PC-3 (cell line): Measurements from ENCODE around the gene STAU1. TPM values are rescaled to one million over a fixed set of nuclear protein-coding genes. Genes with fewer than 3 reads are reported as not detected.

Experiments used
- ATAC-seq: fragments of 200-7000 bp; cut with Tn5 transposase; 2 replicates; pipeline ENCODE4 v1.9.1; 2020; ENCODE audit warnings: mild to moderate bottlenecking, moderate library complexity
- BruUV-seq: library from RNA; stranded (reverse); fragments of 400-500 nt; replicated peaks from 2 replicates; lab custom pipeline; 2021; lab: Mats Ljungman, UMichigan
- CTCF ChIA-PET: fragments of 300-600 bp; sonication (Branson Sonifier 250); formaldehyde crosslinking; loops from one replicate; lab custom pipeline; 2022; ENCODE audit warnings: antibody characterized with exemption; lab: Charles Lee
- POLR2A ChIA-PET: fragments of 300-600 bp; sonication (Branson Sonifier 250); formaldehyde crosslinking; loops from one replicate; lab custom pipeline; 2022; ENCODE audit warnings: antibody characterized with exemption; ENCODE audit not compliant: unreplicated experiment; lab: Charles Lee
- DNase-seq: peaks from one replicate; pipeline ENCODE4 v3.0.0-alpha.2; 2015
- H2AFZ ChIP-seq: fragments of 300-600 bp; sonication (generic); 2 replicates; pipeline ENCODE4 v1.6.0; 2016; ENCODE audit warnings: antibody characterized with exemption, low read length
- H3F3A ChIP-seq: fragments of 300-600 bp; sonication (generic); one replicate; pipeline ENCODE4 v1.6.0; 2017; ENCODE audit warnings: antibody characterized with exemption, low read length, control low read depth, mild to moderate bottlenecking; ENCODE audit not compliant: unreplicated experiment
- H3K27ac ChIP-seq: fragments of 300-600 bp; sonication (generic); 2 replicates; pipeline ENCODE4 v1.5.1; 2016; ENCODE audit warnings: mild to moderate bottlenecking, low read length
- H3K27me3 ChIP-seq: fragments of 300-600 bp; sonication (generic); 2 replicates; pipeline ENCODE4 v1.6.1; 2016; ENCODE audit warnings: low read length, mixed read lengths
- H3K36me3 ChIP-seq: fragments of 300-600 bp; sonication (generic); 2 replicates; pipeline ENCODE4 v1.6.1; 2016; ENCODE audit warnings: low read depth, mixed run types, low read length, mixed read lengths
- H3K4me1 ChIP-seq: fragments of 300-600 bp; sonication (generic); 2 replicates; pipeline ENCODE4 v1.5.1; 2016; ENCODE audit warnings: low read length; ENCODE audit not compliant: insufficient read depth
- H3K4me2 ChIP-seq: fragments of 300-600 bp; sonication (generic); 2 replicates; pipeline ENCODE4 v1.6.0; 2016; ENCODE audit warnings: low read length
- H3K4me3 ChIP-seq: fragments of 300-600 bp; sonication (generic); 2 replicates; pipeline ENCODE4 v1.5.1; 2016; ENCODE audit warnings: mild to moderate bottlenecking, low read length, mixed read lengths
- H3K79me2 ChIP-seq: fragments of 300-600 bp; sonication (generic); 2 replicates; pipeline ENCODE4 v1.6.1; 2017; ENCODE audit warnings: low read length, mixed read lengths
- H3K9ac ChIP-seq: fragments of 300-600 bp; sonication (generic); 2 replicates; pipeline ENCODE4 v1.6.0; 2016; ENCODE audit warnings: mild to moderate bottlenecking, low read length
- H3K9me2 ChIP-seq: fragments of 300-600 bp; sonication (generic); replicated peaks from 2 replicates; pipeline ENCODE4 v1.6.1; 2016; ENCODE audit warnings: mixed run types, low read length, mixed read lengths
- H3K9me3 ChIP-seq: fragments of 300-600 bp; sonication (generic); 2 replicates; pipeline ENCODE4 v1.6.1; 2016; ENCODE audit warnings: low read length, mixed read lengths
- H4K20me1 ChIP-seq: fragments of 300-600 bp; sonication (generic); 2 replicates; pipeline ENCODE4 v1.6.1; 2016; ENCODE audit warnings: low read length, mixed read lengths
- CTCF ChIP-seq: fragments of 300-600 bp; sonication (generic); conservative IDR thresholded peaks from 2 replicates; pipeline ENCODE4 v1.5.1; 2017; ENCODE audit warnings: antibody characterized with exemption, low read depth, mild to moderate bottlenecking, low read length
- EZH2 ChIP-seq: fragments of 300-600 bp; sonication (generic); IDR thresholded peaks from one replicate; pipeline ENCODE4 v1.6.1; 2017; ENCODE audit warnings: antibody characterized with exemption, mild to moderate bottlenecking, low read length; ENCODE audit not compliant: unreplicated experiment
- EZH2phosphoT487 ChIP-seq: fragments of 300-600 bp; sonication (generic); IDR thresholded peaks from 2 replicates; pipeline ENCODE4 v1.6.1; 2018; ENCODE audit warnings: mild to moderate bottlenecking, antibody characterized with exemption, low read length, borderline replicate concordance
- intact Hi-C: fragments of 100-400 bp; cut with micrococcal nuclease; formaldehyde crosslinking; loops from 2 replicates; pipeline ENCODE4 v1.9.0; 2023
- total RNA-seq: library from RNA; depleted of rRNA; stranded (reverse); fragments of >200 nt; gene quantifications from 2 replicates; pipeline ENCODE4 v1.2.3, GENCODE V29; 2014

STAU1 gene
- total RNA-seq, 1 experiment from 2014 or later, result 87.8 TPM

- H3K36me3 ChIP-seq, result peaks cover 56% of the 10 kb centered on the region
- H3K4me2 ChIP-seq, result no peak overlapping the region
- no peak overlapping the region for H2AFZ ChIP-seq
- H3K4me3 ChIP-seq, result no peak overlapping the region
- ChIA-PET POLR2A (no interaction called here), CTCF (no interaction called here)
- no peaks in the 10 kb centered on the region for H3K9me3 ChIP-seq
- ATAC-seq (no peak), DNase-seq (no peak)
- peaks cover 5% of the 10 kb centered on the region; the same call in 1 of the 2 replicates for H3K79me2 ChIP-seq
- intact Hi-C loops, result no loop called here
- BruUV-seq, result no TSS peak
- no peaks in the 10 kb centered on the region for H3K9me2 ChIP-seq
- H3F3A ChIP-seq, result no peaks in the 10 kb centered on the region
- H3K9ac ChIP-seq, result no peak overlapping the region
- no peak overlapping the region for H3K27ac ChIP-seq
- no peak for TF ChIP-seq CTCF
- H3K27me3 ChIP-seq, result no peaks in the 10 kb centered on the region
- no peaks in the 10 kb centered on the region for H3K4me1 ChIP-seq
- H4K20me1 ChIP-seq, result no peaks in the 10 kb centered on the region
Observed at GRCh38 chr20:49147296-49147695, 40.8 kb downstream of the STAU1 start.

DNA sequence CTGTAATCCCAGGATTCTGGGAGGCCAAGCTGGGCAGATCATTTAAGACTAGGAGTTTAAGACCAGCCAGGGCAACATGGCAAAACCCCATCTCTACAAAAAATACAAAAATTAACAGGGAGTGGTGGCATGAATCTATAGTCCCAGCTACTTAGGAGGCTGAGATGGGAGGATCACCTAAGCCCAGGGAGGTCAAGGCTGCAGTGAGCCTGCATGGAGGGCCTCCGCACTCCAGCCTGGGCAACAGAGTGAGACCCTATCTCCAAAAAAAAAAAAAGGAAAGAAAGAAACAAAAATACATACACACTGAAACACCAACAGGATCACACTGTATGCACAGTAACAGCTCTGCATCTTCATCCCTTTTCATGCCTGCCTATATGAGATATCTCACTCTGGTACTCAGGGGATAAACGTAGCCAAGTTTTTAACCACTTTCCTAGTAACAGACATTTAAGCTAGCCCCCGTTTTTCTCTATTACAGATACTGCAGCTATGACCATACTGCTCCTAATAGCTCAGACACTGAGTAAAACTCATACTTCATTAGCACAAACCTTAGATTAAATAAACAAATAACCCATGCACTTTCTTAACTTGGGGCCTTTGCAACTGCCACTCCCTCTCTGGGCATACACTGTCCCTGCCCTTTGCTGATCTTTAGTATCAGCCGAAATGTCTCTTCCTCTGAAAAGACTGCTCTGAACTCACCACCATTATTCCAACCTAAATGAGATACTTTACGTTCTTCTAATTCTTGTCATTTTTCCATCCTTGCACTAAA is 41.5 kb downstream of the STAU1 start:
- ATAC-seq, result no peak
- peaks cover 5% of the 10 kb centered on the region; the same call in 1 of the 2 replicates for H3K79me2 ChIP-seq

More for the DNA sequence above, 41.5 kb downstream of the STAU1 start:
- Histone ChIP-seq H3K27ac (no peak overlapping the region), H3K4me3 (no peak overlapping the region), H3K27me3 (no peaks in the 10 kb centered on the region), H3K36me3 (peaks cover 52% of the 10 kb centered on the region), H2AFZ (no peak overlapping the region), H3K9ac (no peak overlapping the region), H3K9me3 (no peaks in the 10 kb centered on the region), H3F3A (no peaks in the 10 kb centered on the region), H3K4me1 (no peaks in the 10 kb centered on the region), H3K4me2 (no peak overlapping the region), H3K9me2 (no peaks in the 10 kb centered on the region), H4K20me1 (no peaks in the 10 kb centered on the region)
- no TSS peak for BruUV-seq
- TF ChIP-seq EZH2 (no peak), CTCF (no peak), EZH2phosphoT487 (no peak)
- no peak for DNase-seq
- CTCF ChIA-PET, result no interaction called here
- intact Hi-C loops, result no loop called here
- POLR2A ChIA-PET, result no interaction called here
